ENCODE data around the gene AMT. TPM values are rescaled to one million over a fixed set of nuclear protein-coding genes. Genes with fewer than 3 reads are reported as not detected.

The AMT gene
- total RNA-seq, 2 donors from 2014 or later, result 20.6 to 24.5 TPM

- no peak overlapping the region for H3K27ac ChIP-seq
- no peaks in the 10 kb centered on the region for H3K27me3 ChIP-seq
- no peaks in the 10 kb centered on the region for H3K9me3 ChIP-seq
- H3K36me3 ChIP-seq, result no peaks in the 10 kb centered on the region
- no peak overlapping the region for H3K4me3 ChIP-seq
- peaks cover 7% of the 10 kb centered on the region for H3K4me1 ChIP-seq
- no peak overlapping the region for H3K9ac ChIP-seq (ENCODE audit: low read depth in 2 of 2, low read length in 2 of 2)
- intact Hi-C loops (cut with DNase I), result no loop called here
- DNase-seq, result no peak
- TF ChIP-seq CTCF (IDR thresholded peaks at IDR 0.05), result no peak
Measured at GRCh38 chr3:49386056-49386756, 36.1 kb downstream of the AMT start.

GRCh38 chr3:49385617-49386016, 36.7 kb downstream of the AMT start:
- TF ChIP-seq CTCF (IDR thresholded peaks at IDR 0.05), result no peak
- Histone ChIP-seq H3K27me3 (no peaks in the 10 kb centered on the region), H3K4me3 (no peak overlapping the region), H3K36me3 (no peaks in the 10 kb centered on the region), H3K9me3 (no peaks in the 10 kb centered on the region), H3K27ac (no peak overlapping the region), H3K4me1 (peaks cover 7% of the 10 kb centered on the region), H3K9ac (ENCODE audit: low read depth in 2 of 2, low read length in 2 of 2) (no peak overlapping the region)
- intact Hi-C loops (cut with DNase I), result no loop called here
- no peak for DNase-seq

- intact Hi-C loops (cut with DNase I), result no loop called here
- no peaks in the 10 kb centered on the region for H3K9me3 ChIP-seq
- DNase-seq, result peak; percentile 56
- no peak overlapping the region for H3K4me3 ChIP-seq
- no peak overlapping the region for H3K9ac ChIP-seq (ENCODE audit: low read depth in 2 of 2, low read length in 2 of 2)
- no peaks in the 10 kb centered on the region for H3K27me3 ChIP-seq
- H3K27ac ChIP-seq, result peak overlapping the region; percentile 50
- no peak for TF ChIP-seq CTCF (IDR thresholded peaks at IDR 0.05)
- H3K4me1 ChIP-seq, result peaks cover 7% of the 10 kb centered on the region
- no peaks in the 10 kb centered on the region for H3K36me3 ChIP-seq
Measured at GRCh38 chr3:49383387-49383786, 38.9 kb downstream of the AMT start.

GRCh38 chr3:49378249-49378895, 43.9 kb downstream of the AMT start:
- no peak for DNase-seq
- TF ChIP-seq CTCF (IDR thresholded peaks at IDR 0.05), result no peak

GRCh38 chr3:49377483-49377882, 44.8 kb downstream of the AMT start:
- intact Hi-C loops (cut with DNase I), result no loop called here
- Histone ChIP-seq H3K36me3 (peaks cover 11% of the 10 kb centered on the region), H3K9ac (ENCODE audit: low read depth in 2 of 2, low read length in 2 of 2) (no peak overlapping the region), H3K4me1 (peaks cover under 1% of the 10 kb centered on the region), H3K9me3 (no peaks in the 10 kb centered on the region), H3K27ac (no peak overlapping the region), H3K4me3 (no peak overlapping the region), H3K27me3 (no peaks in the 10 kb centered on the region)
- DNase-seq, result no peak
- TF ChIP-seq CTCF (IDR thresholded peaks at IDR 0.05), result no peak

More at GRCh38 chr3:49378249-49378895, 43.9 kb downstream of the AMT start:
- intact Hi-C loops (cut with DNase I), result no loop called here
- H3K9me3 ChIP-seq, result no peaks in the 10 kb centered on the region
- no peaks in the 10 kb centered on the region for H3K27me3 ChIP-seq
- H3K4me3 ChIP-seq, result no peak overlapping the region
- peaks cover 7% of the 10 kb centered on the region for H3K4me1 ChIP-seq
- peaks cover 3% of the 10 kb centered on the region for H3K36me3 ChIP-seq
- no peak overlapping the region for H3K9ac ChIP-seq (ENCODE audit: low read depth in 2 of 2, low read length in 2 of 2)
- no peak overlapping the region for H3K27ac ChIP-seq
